HL-60 (cell line): ENCODE results near the gene FAT1.

Experiments
- DNase-seq, 2 experiments: peaks; one replicate each; pipeline ENCODE4 v3.0.0-alpha.2; 2010 to 2020; ENCODE audit warnings: low read depth in 1 of 2, low spot score in 1 of 2
- H3K27ac ChIP-seq: fragments of 250-450 bp; sonication (Bioruptor Pico); replicated peaks from 2 replicates; pipeline ENCODE4 v1.5.1; 2020; ENCODE audit warnings: mild to moderate bottlenecking, moderate library complexity
- H3K27me3 ChIP-seq: fragments of 250-450 bp; sonication (Bioruptor Pico); 2 replicates; pipeline ENCODE4 v1.5.1; 2021; ENCODE audit warnings: mild to moderate bottlenecking, moderate library complexity; ENCODE audit not compliant: insufficient read depth, poor library complexity, severe bottlenecking
- H3K4me3 ChIP-seq: replicated peaks from 2 replicates; pipeline ENCODE4 v1.5.1; 2011; ENCODE audit warnings: mild to moderate bottlenecking, control low read depth, low read length; ENCODE audit not compliant: insufficient read depth
- GABPA ChIP-seq: IDR thresholded peaks from 2 replicates; pipeline ENCODE4 v1.6.1; 2012; ENCODE audit warnings: low read depth
- POLR2AphosphoS5 ChIP-seq: IDR thresholded peaks from 2 replicates; pipeline ENCODE4 v1.6.1; 2012; ENCODE audit warnings: low read depth
- SPI1 ChIP-seq: IDR thresholded peaks from 2 replicates; pipeline ENCODE4 v1.6.1; 2012; ENCODE audit warnings: low read depth, mild to moderate bottlenecking, borderline replicate concordance
- TF ChIP-seq, protein P1 (sequence below): IDR thresholded peaks from one replicate; pipeline ENCODE4 v1.5.1; 2011; ENCODE audit warnings: low read length, control low read depth, inconsistent platforms; ENCODE audit not compliant: insufficient read depth
- TF ChIP-seq, protein P2 (sequence below): IDR thresholded peaks from 2 replicates; pipeline ENCODE4 v1.6.1; 2012; ENCODE audit warnings: low read depth; ENCODE audit not compliant: insufficient replicate concordance

FAT1 gene

GRCh38 chr4:186598686-186599085 lies 125.0 kb downstream of the FAT1 start:
- DNase-seq, result no peak
- no peak overlapping the region for H3K4me3 ChIP-seq
- H3K27me3 ChIP-seq, result no peaks in the 10 kb centered on the region
- no peak overlapping the region for H3K27ac ChIP-seq
- TF ChIP-seq POLR2AphosphoS5 (no peak), SPI1 (no peak), GABPA (no peak)
- TF ChIP-seq, protein P1, sequence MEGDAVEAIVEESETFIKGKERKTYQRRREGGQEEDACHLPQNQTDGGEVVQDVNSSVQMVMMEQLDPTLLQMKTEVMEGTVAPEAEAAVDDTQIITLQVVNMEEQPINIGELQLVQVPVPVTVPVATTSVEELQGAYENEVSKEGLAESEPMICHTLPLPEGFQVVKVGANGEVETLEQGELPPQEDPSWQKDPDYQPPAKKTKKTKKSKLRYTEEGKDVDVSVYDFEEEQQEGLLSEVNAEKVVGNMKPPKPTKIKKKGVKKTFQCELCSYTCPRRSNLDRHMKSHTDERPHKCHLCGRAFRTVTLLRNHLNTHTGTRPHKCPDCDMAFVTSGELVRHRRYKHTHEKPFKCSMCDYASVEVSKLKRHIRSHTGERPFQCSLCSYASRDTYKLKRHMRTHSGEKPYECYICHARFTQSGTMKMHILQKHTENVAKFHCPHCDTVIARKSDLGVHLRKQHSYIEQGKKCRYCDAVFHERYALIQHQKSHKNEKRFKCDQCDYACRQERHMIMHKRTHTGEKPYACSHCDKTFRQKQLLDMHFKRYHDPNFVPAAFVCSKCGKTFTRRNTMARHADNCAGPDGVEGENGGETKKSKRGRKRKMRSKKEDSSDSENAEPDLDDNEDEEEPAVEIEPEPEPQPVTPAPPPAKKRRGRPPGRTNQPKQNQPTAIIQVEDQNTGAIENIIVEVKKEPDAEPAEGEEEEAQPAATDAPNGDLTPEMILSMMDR, result no peak
- TF ChIP-seq, protein P2, sequence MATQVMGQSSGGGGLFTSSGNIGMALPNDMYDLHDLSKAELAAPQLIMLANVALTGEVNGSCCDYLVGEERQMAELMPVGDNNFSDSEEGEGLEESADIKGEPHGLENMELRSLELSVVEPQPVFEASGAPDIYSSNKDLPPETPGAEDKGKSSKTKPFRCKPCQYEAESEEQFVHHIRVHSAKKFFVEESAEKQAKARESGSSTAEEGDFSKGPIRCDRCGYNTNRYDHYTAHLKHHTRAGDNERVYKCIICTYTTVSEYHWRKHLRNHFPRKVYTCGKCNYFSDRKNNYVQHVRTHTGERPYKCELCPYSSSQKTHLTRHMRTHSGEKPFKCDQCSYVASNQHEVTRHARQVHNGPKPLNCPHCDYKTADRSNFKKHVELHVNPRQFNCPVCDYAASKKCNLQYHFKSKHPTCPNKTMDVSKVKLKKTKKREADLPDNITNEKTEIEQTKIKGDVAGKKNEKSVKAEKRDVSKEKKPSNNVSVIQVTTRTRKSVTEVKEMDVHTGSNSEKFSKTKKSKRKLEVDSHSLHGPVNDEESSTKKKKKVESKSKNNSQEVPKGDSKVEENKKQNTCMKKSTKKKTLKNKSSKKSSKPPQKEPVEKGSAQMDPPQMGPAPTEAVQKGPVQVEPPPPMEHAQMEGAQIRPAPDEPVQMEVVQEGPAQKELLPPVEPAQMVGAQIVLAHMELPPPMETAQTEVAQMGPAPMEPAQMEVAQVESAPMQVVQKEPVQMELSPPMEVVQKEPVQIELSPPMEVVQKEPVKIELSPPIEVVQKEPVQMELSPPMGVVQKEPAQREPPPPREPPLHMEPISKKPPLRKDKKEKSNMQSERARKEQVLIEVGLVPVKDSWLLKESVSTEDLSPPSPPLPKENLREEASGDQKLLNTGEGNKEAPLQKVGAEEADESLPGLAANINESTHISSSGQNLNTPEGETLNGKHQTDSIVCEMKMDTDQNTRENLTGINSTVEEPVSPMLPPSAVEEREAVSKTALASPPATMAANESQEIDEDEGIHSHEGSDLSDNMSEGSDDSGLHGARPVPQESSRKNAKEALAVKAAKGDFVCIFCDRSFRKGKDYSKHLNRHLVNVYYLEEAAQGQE, result no peak

- H3K27me3 ChIP-seq, result no peaks in the 10 kb centered on the region
- no peak for DNase-seq
- TF ChIP-seq, protein P2, result no peak
- TF ChIP-seq GABPA, result no peak
- no peak for TF ChIP-seq POLR2AphosphoS5
- no peak for TF ChIP-seq SPI1
- TF ChIP-seq, protein P1, result no peak
- no peak overlapping the region for H3K4me3 ChIP-seq
- no peak overlapping the region for H3K27ac ChIP-seq
Observed at GRCh38 chr4:186596850-186597390, 126.7 kb downstream of the FAT1 start.

DNA sequence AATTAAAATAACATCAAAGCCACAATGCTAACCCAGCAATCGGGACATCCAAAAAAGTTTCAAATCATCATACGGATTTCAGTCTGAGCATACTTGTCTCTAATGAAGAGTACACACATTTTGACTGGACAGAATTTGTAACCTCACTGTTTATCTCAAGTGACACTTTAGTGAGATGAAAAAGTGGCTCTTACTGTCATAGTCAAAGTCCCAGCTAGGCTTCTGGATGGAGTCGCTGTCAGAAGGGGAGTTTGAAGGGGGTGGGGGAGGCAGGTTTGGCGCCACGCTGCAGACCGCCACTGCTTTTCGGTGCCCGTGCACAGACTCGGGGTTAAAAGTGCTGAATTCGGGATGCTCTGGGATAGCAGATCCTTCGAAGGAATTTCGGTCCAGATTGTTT lies 127.3 kb downstream of the FAT1 start:
- Histone ChIP-seq H3K27ac (no peak overlapping the region), H3K27me3 (no peaks in the 10 kb centered on the region), H3K4me3 (no peak overlapping the region)
- DNase-seq, result no peak
- TF ChIP-seq, protein P2, result no peak
- no peak for TF ChIP-seq POLR2AphosphoS5
- TF ChIP-seq GABPA, result no peak
- TF ChIP-seq SPI1, result no peak
- TF ChIP-seq, protein P1, result no peak
